ENCODE results near the gene CCDC174.

CCDC174 gene

DNA sequence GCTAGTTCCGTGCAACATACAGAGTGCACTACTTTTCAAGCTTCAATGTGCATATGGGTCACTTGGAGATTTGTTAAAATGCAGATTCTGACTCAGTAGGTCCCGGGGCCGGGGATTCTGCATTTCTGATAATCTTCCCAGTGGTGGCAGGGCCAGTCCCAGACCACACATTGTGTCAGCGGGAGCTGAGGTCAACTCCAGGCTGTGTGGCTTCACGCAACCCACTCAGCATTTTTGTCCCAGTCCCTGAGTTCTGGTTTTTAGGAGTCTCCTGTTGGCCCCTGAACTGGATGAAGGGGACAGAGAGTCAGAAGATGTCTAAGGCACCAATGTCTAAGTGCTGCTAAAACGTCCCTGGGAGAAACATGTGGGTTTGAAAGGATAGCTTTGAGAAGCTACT, 26.1 kb upstream of the CCDC174 start:
- TF ChIP-seq, protein P1, sequence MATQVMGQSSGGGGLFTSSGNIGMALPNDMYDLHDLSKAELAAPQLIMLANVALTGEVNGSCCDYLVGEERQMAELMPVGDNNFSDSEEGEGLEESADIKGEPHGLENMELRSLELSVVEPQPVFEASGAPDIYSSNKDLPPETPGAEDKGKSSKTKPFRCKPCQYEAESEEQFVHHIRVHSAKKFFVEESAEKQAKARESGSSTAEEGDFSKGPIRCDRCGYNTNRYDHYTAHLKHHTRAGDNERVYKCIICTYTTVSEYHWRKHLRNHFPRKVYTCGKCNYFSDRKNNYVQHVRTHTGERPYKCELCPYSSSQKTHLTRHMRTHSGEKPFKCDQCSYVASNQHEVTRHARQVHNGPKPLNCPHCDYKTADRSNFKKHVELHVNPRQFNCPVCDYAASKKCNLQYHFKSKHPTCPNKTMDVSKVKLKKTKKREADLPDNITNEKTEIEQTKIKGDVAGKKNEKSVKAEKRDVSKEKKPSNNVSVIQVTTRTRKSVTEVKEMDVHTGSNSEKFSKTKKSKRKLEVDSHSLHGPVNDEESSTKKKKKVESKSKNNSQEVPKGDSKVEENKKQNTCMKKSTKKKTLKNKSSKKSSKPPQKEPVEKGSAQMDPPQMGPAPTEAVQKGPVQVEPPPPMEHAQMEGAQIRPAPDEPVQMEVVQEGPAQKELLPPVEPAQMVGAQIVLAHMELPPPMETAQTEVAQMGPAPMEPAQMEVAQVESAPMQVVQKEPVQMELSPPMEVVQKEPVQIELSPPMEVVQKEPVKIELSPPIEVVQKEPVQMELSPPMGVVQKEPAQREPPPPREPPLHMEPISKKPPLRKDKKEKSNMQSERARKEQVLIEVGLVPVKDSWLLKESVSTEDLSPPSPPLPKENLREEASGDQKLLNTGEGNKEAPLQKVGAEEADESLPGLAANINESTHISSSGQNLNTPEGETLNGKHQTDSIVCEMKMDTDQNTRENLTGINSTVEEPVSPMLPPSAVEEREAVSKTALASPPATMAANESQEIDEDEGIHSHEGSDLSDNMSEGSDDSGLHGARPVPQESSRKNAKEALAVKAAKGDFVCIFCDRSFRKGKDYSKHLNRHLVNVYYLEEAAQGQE (IDR thresholded peaks at IDR 0.05; ENCODE audit: insufficient read depth in 1 of 2, low read depth in 2 of 2, low read length in 2 of 2), result no peak
- no peak for TF ChIP-seq POLR2AphosphoS5 (IDR thresholded peaks at IDR 0.05; ENCODE audit: low read depth, low read length)
- no peak for TF ChIP-seq SIN3A (IDR thresholded peaks at IDR 0.05; ENCODE audit: borderline replicate concordance, insufficient read depth, low read length)
- TF ChIP-seq FOXP2 (optimal IDR thresholded peaks at IDR 0.05; ENCODE audit: borderline replicate concordance, extremely low read depth, extremely low read length, insufficient read depth), result no peak
- no peak for TF ChIP-seq TAF1 (IDR thresholded peaks at IDR 0.05; ENCODE audit: borderline replicate concordance, insufficient read depth, low read length)

DNA sequence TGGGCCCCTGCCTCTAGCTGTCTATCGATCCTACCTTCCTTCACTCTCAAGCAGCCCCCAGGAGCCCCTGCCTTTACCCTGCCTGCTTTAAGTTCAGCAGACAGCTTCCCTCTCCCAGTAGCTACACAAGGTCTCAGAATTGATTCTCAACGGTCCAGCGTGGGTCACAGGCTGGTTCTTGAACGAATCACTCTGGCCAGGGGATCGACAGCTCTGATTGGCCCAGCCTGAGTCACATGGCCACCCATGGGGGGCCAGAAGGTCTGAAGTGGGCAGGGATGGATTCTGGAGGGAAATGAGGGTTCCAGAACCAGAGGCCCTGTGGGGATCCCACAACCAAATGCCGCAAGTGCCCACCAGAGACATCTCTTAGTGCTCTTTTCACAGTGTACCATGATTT, 23.7 kb upstream of the CCDC174 start:
- TF ChIP-seq, protein P1 (IDR thresholded peaks at IDR 0.05; ENCODE audit: insufficient read depth in 1 of 2, low read depth in 2 of 2, low read length in 2 of 2), result no peak
- no peak for TF ChIP-seq POLR2AphosphoS5 (IDR thresholded peaks at IDR 0.05; ENCODE audit: low read depth, low read length)
- no peak for TF ChIP-seq SIN3A (IDR thresholded peaks at IDR 0.05; ENCODE audit: borderline replicate concordance, insufficient read depth, low read length)
- TF ChIP-seq TAF1 (IDR thresholded peaks at IDR 0.05; ENCODE audit: borderline replicate concordance, insufficient read depth, low read length), result no peak
- no peak for TF ChIP-seq FOXP2 (optimal IDR thresholded peaks at IDR 0.05; ENCODE audit: borderline replicate concordance, extremely low read depth, extremely low read length, insufficient read depth)

DNA sequence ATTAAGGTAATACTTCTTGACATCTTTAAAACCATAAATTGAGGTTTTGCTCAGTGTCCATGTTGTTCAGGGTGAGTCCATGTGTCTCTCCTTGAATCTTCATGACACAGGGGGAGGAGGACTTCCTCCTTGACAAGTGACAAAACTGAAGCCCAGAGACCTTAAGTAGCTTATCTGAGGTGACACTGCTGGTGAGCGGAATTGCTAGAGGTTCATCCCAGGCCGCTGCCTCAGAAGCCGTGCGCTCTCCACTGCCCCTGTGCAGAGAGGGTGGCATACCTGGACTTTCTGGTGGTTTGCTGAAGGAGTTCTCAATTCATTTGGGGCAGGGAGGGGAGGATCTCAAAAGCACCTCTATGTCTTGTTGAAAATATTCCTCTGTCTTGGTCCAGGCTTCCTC, 23.2 kb upstream of the CCDC174 start:
- no peak for TF ChIP-seq POLR2AphosphoS5 (IDR thresholded peaks at IDR 0.05; ENCODE audit: low read depth, low read length)
- TF ChIP-seq SIN3A (IDR thresholded peaks at IDR 0.05; ENCODE audit: borderline replicate concordance, insufficient read depth, low read length), result no peak
- TF ChIP-seq, protein P1 (IDR thresholded peaks at IDR 0.05; ENCODE audit: insufficient read depth in 1 of 2, low read depth in 2 of 2, low read length in 2 of 2), result no peak
- no peak for TF ChIP-seq TAF1 (IDR thresholded peaks at IDR 0.05; ENCODE audit: borderline replicate concordance, insufficient read depth, low read length)

DNA sequence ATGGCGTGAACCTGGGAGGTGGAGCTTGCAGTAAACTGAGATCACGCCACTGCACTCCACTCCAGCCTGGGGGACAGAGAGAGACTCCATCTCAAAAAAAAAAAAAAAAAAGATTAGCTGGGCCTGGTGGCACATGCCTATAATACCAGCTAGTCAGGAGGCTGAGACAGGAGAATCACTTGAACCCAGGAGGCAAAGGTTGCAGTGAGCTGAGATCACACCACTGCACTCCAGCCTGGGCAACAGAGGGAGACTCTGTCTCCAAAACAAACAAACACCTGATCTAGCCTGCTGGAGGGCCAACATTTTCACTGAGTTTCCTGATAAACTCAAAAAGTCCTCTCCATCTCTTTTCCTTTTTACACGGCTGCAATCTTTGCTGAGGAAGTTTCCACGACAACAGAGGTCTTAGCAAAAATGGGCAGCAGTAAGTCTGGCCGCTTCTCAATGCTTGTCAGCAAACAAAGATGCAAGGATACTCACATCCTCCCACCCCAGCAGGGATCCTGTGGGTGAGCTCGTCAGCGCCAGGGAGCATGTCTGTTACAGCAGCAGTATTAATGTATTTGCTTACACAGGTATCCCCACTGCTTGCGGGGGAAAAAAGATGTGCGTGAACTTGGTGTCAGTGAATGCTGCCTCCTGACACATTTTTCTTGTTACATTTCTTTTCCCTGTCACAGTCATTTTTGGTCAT, 21.0 kb upstream of the CCDC174 start:
- TF ChIP-seq TAF1 (IDR thresholded peaks at IDR 0.05; ENCODE audit: borderline replicate concordance, insufficient read depth, low read length), result no peak
- no peak for TF ChIP-seq FOXP2 (optimal IDR thresholded peaks at IDR 0.05; ENCODE audit: borderline replicate concordance, extremely low read depth, extremely low read length, insufficient read depth)
- TF ChIP-seq POLR2AphosphoS5 (IDR thresholded peaks at IDR 0.05; ENCODE audit: low read depth, low read length), result no peak

DNA sequence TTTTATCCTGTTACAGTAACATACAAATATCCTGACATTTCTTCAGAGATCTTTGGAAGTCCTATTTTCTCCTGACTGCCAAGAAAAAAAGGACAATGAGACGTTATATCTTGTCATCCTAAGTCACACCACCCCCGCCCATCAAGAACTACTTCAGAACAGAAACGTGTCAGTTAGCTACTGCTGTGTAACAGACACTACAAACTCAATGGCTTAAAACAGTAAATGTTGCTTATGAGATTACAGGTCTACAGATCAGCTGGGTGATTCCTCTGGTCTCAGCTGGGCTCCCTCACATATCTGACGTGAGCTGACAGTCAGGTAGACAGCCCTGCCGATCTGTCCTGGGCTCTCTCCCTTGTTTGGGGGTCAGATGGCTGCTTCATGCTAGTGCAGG, 20.5 kb upstream of the CCDC174 start:
- TF ChIP-seq POLR2AphosphoS5 (IDR thresholded peaks at IDR 0.05; ENCODE audit: low read depth, low read length) (no peak), TAF1 (IDR thresholded peaks at IDR 0.05; ENCODE audit: borderline replicate concordance, insufficient read depth, low read length) (no peak)

DNA sequence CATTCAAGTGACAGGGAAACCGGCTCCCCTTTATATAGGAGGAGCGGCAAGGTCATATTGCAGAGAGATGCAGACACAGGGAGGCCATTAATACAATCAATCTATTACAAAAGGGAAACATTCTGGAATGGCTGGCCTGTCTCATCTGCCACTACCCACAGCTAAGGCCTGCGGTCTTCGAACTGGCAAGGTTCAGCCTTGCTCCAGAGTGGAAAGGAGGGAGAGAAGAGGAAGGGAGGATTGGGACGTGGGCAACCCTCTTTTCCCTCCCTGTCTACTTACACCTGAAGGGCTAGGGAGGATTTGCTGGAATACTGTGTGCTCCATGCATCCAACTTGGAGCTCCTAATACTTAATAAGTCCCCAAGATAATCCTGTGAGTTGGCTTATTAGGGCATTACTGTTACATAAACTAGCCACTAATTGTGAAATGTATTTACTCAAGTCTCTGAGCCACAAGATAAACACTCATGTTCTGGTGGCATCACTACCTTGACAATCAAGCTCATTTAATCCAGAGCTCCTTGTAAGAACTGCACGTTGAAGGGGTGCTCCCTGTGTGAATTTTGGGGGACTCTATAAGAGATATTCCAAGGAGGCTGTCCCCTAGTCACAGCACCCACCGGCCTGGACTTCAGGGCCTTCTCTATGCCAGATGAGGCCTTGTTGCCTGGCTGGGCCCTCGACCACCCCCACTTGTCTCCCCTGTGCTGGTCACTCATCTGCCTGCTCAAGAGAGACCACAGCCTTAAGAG, 19.7 kb upstream of the CCDC174 start:
- TF ChIP-seq TAF1 (IDR thresholded peaks at IDR 0.05; ENCODE audit: borderline replicate concordance, insufficient read depth, low read length) (no peak), POLR2AphosphoS5 (IDR thresholded peaks at IDR 0.05; ENCODE audit: low read depth, low read length) (no peak), FOXP2 (optimal IDR thresholded peaks at IDR 0.05; ENCODE audit: borderline replicate concordance, extremely low read depth, extremely low read length, insufficient read depth) (no peak), SIN3A (IDR thresholded peaks at IDR 0.05; ENCODE audit: borderline replicate concordance, insufficient read depth, low read length) (no peak)
- TF ChIP-seq, protein P1 (IDR thresholded peaks at IDR 0.05; ENCODE audit: insufficient read depth in 1 of 2, low read depth in 2 of 2, low read length in 2 of 2), result no peak
